ENCODE results near the gene SUPT20HL1.

The SUPT20HL1 gene

GRCh38 chrX:24391389-24391788 is 30.9 kb downstream of the SUPT20HL1 start:
- TF ChIP-seq CTCF (conservative IDR thresholded peaks at IDR 0.05; ENCODE audit: low read length): no peak
- H3K4me3 ChIP-seq (ENCODE audit: low read length): no peak overlapping the region
- no peak for DNase-seq (ENCODE audit: low read depth)

DNA sequence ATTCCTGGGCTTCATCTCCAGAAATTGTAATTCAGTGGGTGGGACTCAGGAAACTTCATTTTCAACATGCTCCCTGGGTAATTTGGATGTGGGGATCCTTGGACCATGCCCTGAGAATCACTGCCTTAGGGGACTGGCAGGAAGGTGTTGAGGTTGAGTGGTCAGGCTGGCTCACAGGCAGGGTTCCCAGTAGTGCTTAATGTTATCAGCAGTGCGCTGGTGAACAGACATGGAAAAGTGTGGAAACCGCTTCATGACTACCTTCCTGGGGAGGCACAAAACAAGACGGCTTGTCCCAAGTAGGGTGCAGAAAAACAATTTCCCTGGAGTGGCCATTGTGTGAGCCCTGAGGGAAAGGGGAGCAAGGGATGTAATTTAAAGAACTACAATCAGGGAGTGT is 31.4 kb downstream of the SUPT20HL1 start:
- no peak overlapping the region for H3K4me3 ChIP-seq (ENCODE audit: low read length)
- TF ChIP-seq CTCF (conservative IDR thresholded peaks at IDR 0.05; ENCODE audit: low read length): no peak
- DNase-seq (ENCODE audit: low read depth): no peak

- peak; percentile 31 for DNase-seq (ENCODE audit: low read depth)
- TF ChIP-seq CTCF (conservative IDR thresholded peaks at IDR 0.05; ENCODE audit: low read length): no peak
- no peak overlapping the region for H3K4me3 ChIP-seq (ENCODE audit: low read length)
These were observed 32.3 kb downstream of the SUPT20HL1 start for GRCh38 chrX:24392709-24393108.

DNA sequence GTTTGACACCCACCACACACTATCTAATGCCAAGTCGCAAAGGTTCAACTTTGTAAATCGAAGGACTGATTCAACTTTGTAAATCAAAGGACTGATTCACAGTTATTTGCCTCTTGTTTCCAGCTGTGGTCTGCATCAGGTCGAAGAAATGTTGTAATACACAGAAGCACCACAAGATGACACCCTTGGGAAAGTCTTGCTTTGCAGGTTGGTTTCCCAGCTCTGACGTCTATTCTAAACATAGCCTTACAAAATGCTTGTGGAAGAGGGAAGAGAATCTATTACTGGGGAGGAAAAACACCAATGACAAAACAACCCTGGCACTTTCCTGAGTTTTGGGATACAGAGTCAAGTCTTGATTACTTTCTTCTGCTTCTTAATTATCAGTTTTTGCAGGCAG is 35.3 kb downstream of the SUPT20HL1 start:
- TF ChIP-seq CTCF (conservative IDR thresholded peaks at IDR 0.05; ENCODE audit: low read length): peak; percentile 77
- no peak overlapping the region for H3K4me3 ChIP-seq (ENCODE audit: low read length)
- peak; percentile 62 for DNase-seq (ENCODE audit: low read depth)

DNA sequence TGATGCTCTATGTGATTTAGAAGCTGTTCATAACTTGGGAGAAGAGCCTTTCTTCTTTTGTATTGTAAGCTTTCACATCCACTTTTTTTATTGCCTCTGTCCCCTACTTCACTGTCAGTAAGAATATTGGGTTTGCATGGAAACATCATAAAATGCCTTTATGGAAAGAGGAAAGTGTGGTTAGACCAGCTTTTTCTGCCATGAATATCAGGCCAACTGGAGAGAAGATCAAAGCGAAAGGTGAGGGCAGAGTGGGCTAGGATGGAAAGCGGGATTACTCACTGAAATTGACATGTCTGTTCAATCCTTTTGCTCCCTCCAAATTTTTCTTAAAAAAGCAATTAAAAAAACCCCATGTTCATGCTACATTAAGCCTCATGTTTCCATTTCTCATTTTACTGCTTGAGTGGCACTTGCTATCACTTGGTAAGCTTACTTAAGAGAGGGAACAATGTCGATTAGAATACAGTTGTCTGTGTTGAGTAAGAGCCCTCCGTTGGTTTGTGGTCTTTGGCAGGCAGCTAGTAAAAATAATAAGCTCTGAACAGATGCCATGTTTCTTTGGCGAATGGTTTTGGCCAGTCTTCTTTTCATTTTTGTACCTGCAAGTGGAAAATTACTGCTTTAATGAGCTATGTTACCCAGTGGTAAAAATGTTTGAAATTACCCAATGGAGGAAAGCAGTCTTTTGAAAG is 35.9 kb downstream of the SUPT20HL1 start:
- DNase-seq (ENCODE audit: low read depth): peak; percentile 3
- no peak overlapping the region for H3K4me3 ChIP-seq (ENCODE audit: low read length)
- TF ChIP-seq CTCF (conservative IDR thresholded peaks at IDR 0.05; ENCODE audit: low read length): no peak

DNA sequence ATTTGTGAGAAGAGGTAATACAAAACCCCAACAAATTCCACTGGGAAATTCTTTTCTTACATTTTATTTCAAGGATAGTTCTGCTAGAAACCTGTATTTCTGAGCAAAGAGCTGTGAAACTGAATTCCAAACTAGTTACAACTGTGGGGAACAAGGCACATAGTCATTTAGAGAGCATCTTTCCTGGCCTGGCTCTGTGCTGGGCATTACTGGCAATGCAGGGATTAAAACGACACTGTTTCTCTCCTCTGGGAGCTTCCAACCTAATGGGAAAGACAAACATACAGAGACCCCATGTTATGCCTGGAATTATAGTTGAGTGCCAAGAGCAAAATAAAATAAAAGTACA is 36.5 kb downstream of the SUPT20HL1 start:
- no peak for DNase-seq (ENCODE audit: low read depth)
- H3K4me3 ChIP-seq (ENCODE audit: low read length): no peak overlapping the region
- TF ChIP-seq CTCF (conservative IDR thresholded peaks at IDR 0.05; ENCODE audit: low read length): no peak

DNA sequence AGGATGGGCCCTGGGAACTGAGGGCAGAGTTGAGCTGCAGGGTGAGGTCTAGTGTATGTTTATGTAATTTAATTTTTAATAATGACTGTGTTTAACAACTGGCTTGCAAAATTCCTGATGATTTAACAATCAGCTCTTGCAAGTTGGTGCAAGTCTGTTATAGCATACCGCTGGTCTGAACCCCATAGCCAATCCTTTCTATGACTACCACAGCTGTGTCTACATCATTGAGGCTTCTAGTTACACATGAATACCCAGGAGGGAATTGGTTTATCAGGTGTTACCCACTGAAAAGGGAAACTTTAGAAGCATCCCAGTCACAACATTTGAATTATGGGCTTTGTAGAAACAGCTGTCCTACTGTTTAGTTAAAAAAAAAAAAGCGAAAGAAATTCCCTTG is 38.3 kb downstream of the SUPT20HL1 start:
- no peak for DNase-seq (ENCODE audit: low read depth)
- TF ChIP-seq CTCF (conservative IDR thresholded peaks at IDR 0.05; ENCODE audit: low read length): no peak
- no peak overlapping the region for H3K4me3 ChIP-seq (ENCODE audit: low read length)

All from AG10803 (cell line).